H1 (cell line): ENCODE results near the gene EPB42. TPM values are rescaled to one million over a fixed set of nuclear protein-coding genes. Genes with fewer than 3 reads are reported as not detected.

Source experiments
- CTCF ChIA-PET: fragments of 300-600 bp; sonication (Branson Sonifier 250); formaldehyde crosslinking; loops from one replicate; lab custom pipeline; 2021; ENCODE audit not compliant: partially characterized antibody; lab: Charles Lee
- POLR2A ChIA-PET: fragments of 300-600 bp; sonication (Branson Sonifier 250); formaldehyde crosslinking; loops from one replicate; lab custom pipeline; 2021; ENCODE audit warnings: inconsistent platforms; ENCODE audit not compliant: partially characterized antibody; lab: Charles Lee
- DNase-seq, 2 experiments: peaks; one replicate each; pipeline versions ENCODE4 v3.0.0 to v3.0.0-alpha.2; 2010 to 2022; ENCODE audit warnings: low spot score in 2 of 2, low read depth in 1 of 2, mixed read lengths in 1 of 2
- FAIRE-seq: peaks from 2 replicates; lab custom pipeline; 2011; peaks lifted over from hg19 to GRCh38; lab: Jason Lieb, UNC
- H2AFZ ChIP-seq: 2 replicates; pipeline ENCODE4 v1.8.1; 2012; ENCODE audit warnings: low read length, inconsistent platforms
- H2AK5ac ChIP-seq: 2 replicates; pipeline ENCODE4 v1.6.1; 2013; ENCODE audit warnings: low read depth, low read length
- H2BK120ac ChIP-seq: replicated peaks from 2 replicates; pipeline ENCODE3; 2013; ENCODE audit warnings: low read depth, low read length, inconsistent platforms
- H2BK12ac ChIP-seq: 2 replicates; pipeline ENCODE4 v1.6.1; 2013; ENCODE audit warnings: low read depth, low read length
- H2BK15ac ChIP-seq: 2 replicates; pipeline ENCODE4 v1.6.1; 2013; ENCODE audit warnings: low read length
- H2BK20ac ChIP-seq: 2 replicates; pipeline ENCODE4 v1.6.1; 2013; ENCODE audit warnings: low read length
- H2BK5ac ChIP-seq: 2 replicates; pipeline ENCODE4 v1.6.1; 2013; ENCODE audit warnings: low read depth, low read length
- H3K14ac ChIP-seq: 2 replicates; pipeline ENCODE4 v1.6.1; 2013; ENCODE audit warnings: inconsistent platforms; ENCODE audit not compliant: insufficient read length
- H3K18ac ChIP-seq: 2 replicates; pipeline ENCODE4 v1.6.1; 2013; ENCODE audit warnings: low read length; ENCODE audit errors: extremely low read depth
- H3K23ac ChIP-seq: 2 replicates; pipeline ENCODE4 v1.6.1; 2013; ENCODE audit warnings: inconsistent platforms; ENCODE audit not compliant: insufficient read length
- H3K23me2 ChIP-seq: 2 replicates; pipeline ENCODE4 v1.6.1; 2013; ENCODE audit warnings: low read depth, low read length
- H3K27ac ChIP-seq: 2 replicates; pipeline ENCODE4 v1.6.1; 2011; ENCODE audit warnings: low read depth, low read length, inconsistent platforms
- H3K27me3 ChIP-seq, 4 experiments: replicated peaks in 1 of 4; 1 replicate in 1 of 4; 2 replicates in 3 of 4; pipeline versions ENCODE4 v1.6.1 to v1.8.1; 2011 to 2013; ENCODE audit warnings: low read length in 3 of 4, mild to moderate bottlenecking in 3 of 4, inconsistent platforms in 2 of 4, mixed read lengths in 2 of 4, moderate library complexity in 1 of 4; ENCODE audit not compliant: control insufficient read depth in 3 of 4, insufficient read depth in 3 of 4; ENCODE audit errors: extremely low read depth in 1 of 4
- H3K36me3 ChIP-seq, 4 experiments: 2 replicates each; pipeline versions ENCODE4 v1.6.1 to v1.8.1; 2011 to 2013; ENCODE audit warnings: mild to moderate bottlenecking in 4 of 4, low read length in 3 of 4, moderate library complexity in 2 of 4, control low read depth in 1 of 4, inconsistent platforms in 1 of 4; ENCODE audit not compliant: insufficient read depth in 4 of 4, control insufficient read depth in 2 of 4
- H3K4ac ChIP-seq: replicated peaks from 2 replicates; pipeline ENCODE3; 2013; ENCODE audit warnings: low read length, low read depth, mixed read lengths, inconsistent platforms; ENCODE audit not compliant: insufficient read length
- H3K4me1 ChIP-seq, 4 experiments: replicated peaks in 1 of 4; 1 replicate in 1 of 4; 2 replicates in 3 of 4; pipeline versions ENCODE4 v1.6.1 to v1.8.1; 2011 to 2013; ENCODE audit warnings: low read length in 3 of 4, inconsistent platforms in 2 of 4, mixed read lengths in 1 of 4; ENCODE audit not compliant: insufficient read depth in 4 of 4, control insufficient read depth in 3 of 4
- H3K4me2 ChIP-seq, 2 experiments: 2 replicates each; pipeline versions ENCODE4 v1.6.1 to v1.8.1; 2011 to 2013; ENCODE audit warnings: low read depth in 2 of 2, low read length in 2 of 2, control low read depth in 1 of 2, inconsistent platforms in 1 of 2, mild to moderate bottlenecking in 1 of 2; ENCODE audit not compliant: insufficient read depth in 1 of 2
- H3K4me3 ChIP-seq, 4 experiments: fragments of 200-600, 300-600 bp in 1 of 4; sonication (generic), shearing (Covaris generic), sonication (Bioruptor Twin) in 1 of 4; 2 replicates each; pipeline versions ENCODE4 v1.5.1 to v1.8.1; 2011 to 2016; ENCODE audit warnings: low read length in 4 of 4, low read depth in 3 of 4, control low read depth in 2 of 4, inconsistent platforms in 2 of 4, mild to moderate bottlenecking in 2 of 4, mixed read lengths in 1 of 4, moderate library complexity in 1 of 4; ENCODE audit not compliant: insufficient read depth in 2 of 4; ENCODE audit errors: extremely low read depth in 1 of 4
- H3K56ac ChIP-seq: replicated peaks from 2 replicates; pipeline ENCODE3; 2013; ENCODE audit warnings: low read depth, mild to moderate bottlenecking, mixed read lengths, low read length, inconsistent platforms; ENCODE audit not compliant: insufficient read length
- H3K79me1 ChIP-seq: 2 replicates; pipeline ENCODE4 v1.6.1; 2013; ENCODE audit warnings: low read depth, low read length, control low read depth
- H3K79me2 ChIP-seq, 2 experiments: 2 replicates each; pipeline versions ENCODE4 v1.6.1 to v1.8.1; 2012 to 2013; ENCODE audit warnings: low read length in 2 of 2, mild to moderate bottlenecking in 2 of 2, inconsistent platforms in 1 of 2; ENCODE audit not compliant: insufficient read depth in 2 of 2, control insufficient read depth in 1 of 2
- H3K9ac ChIP-seq, 4 experiments: replicated peaks in 1 of 4; 1 replicate in 1 of 4; 2 replicates in 3 of 4; pipeline versions ENCODE4 v1.6.1 to v1.8.1; 2011 to 2013; ENCODE audit warnings: low read depth in 3 of 4, low read length in 3 of 4, control low read depth in 2 of 4, mild to moderate bottlenecking in 2 of 4, moderate library complexity in 2 of 4, inconsistent platforms in 1 of 4; ENCODE audit errors: extremely low read depth in 1 of 4
- H3K9me3 ChIP-seq, 2 experiments: 2 replicates each; pipeline versions ENCODE4 v1.6.1 to v1.8.1; 2012 to 2013; ENCODE audit warnings: mild to moderate bottlenecking in 2 of 2, moderate library complexity in 2 of 2, control low read depth in 1 of 2, inconsistent platforms in 1 of 2, low read depth in 1 of 2, low read length in 1 of 2, mixed read lengths in 1 of 2; ENCODE audit not compliant: insufficient read depth in 2 of 2
- H4K20me1 ChIP-seq, 2 experiments: replicated peaks in 1 of 2; 2 replicates each; pipeline versions ENCODE3 to v1.8.1; 2011 to 2013; ENCODE audit warnings: inconsistent platforms in 2 of 2, low read length in 2 of 2, mild to moderate bottlenecking in 1 of 2; ENCODE audit not compliant: insufficient read depth in 2 of 2, control insufficient read depth in 1 of 2
- H4K5ac ChIP-seq: 2 replicates; pipeline ENCODE4 v1.6.1; 2013; ENCODE audit warnings: low read length, low read depth, mixed read lengths, inconsistent platforms; ENCODE audit not compliant: insufficient read length
- H4K8ac ChIP-seq: 2 replicates; pipeline ENCODE4 v1.8.0; 2013; ENCODE audit warnings: mild to moderate bottlenecking, moderate library complexity, low read length, inconsistent platforms; ENCODE audit not compliant: insufficient read depth; ENCODE audit errors: extremely low read depth
- H4K91ac ChIP-seq: replicated peaks from 2 replicates; pipeline ENCODE3; 2013; ENCODE audit warnings: low read length, mixed read lengths, inconsistent platforms; ENCODE audit not compliant: insufficient read length
- ASH2L ChIP-seq: fragments of 200-600, 300-600 bp; sonication (generic); IDR thresholded peaks from one replicate; pipeline ENCODE4 v1.7.1; 2017; ENCODE audit warnings: low read length
- BACH1 ChIP-seq: IDR thresholded peaks from 2 replicates; pipeline ENCODE4 v1.6.1; 2012; ENCODE audit warnings: low read length, improper control_type of control experiment
- CBX8 ChIP-seq: fragments of 300-800, 300-1000 bp; sonication (generic); IDR thresholded peaks from 2 replicates; pipeline ENCODE4 v1.7.1; 2016; ENCODE audit warnings: low read depth, low read length, borderline replicate concordance
- CHD1 ChIP-seq: IDR thresholded peaks from 2 replicates; pipeline ENCODE4 v1.6.1; 2012; ENCODE audit warnings: low read depth, low read length, improper control_type of control experiment
- JUND ChIP-seq: IDR thresholded peaks from 2 replicates; pipeline ENCODE4 v1.6.1; 2011; ENCODE audit warnings: mild to moderate bottlenecking, improper control_type of control experiment, low read length
- KDM5A ChIP-seq: fragments of 200-600 bp; IDR thresholded peaks from 2 replicates; pipeline ENCODE4 v1.7.1; 2012; ENCODE audit warnings: mild to moderate bottlenecking, low read length, inconsistent platforms, mixed read lengths
- NRF1 ChIP-seq: IDR thresholded peaks from 2 replicates; pipeline ENCODE4 v1.6.1; 2011; ENCODE audit warnings: mild to moderate bottlenecking, low read depth, low read length, improper control_type of control experiment
- PHF8 ChIP-seq: fragments of 200-600 bp; sonication (generic); conservative IDR thresholded peaks from 2 replicates; pipeline ENCODE4 v1.7.1; 2012; ENCODE audit warnings: low read depth, mild to moderate bottlenecking, inconsistent platforms, low read length, moderate library complexity
- POLR2AphosphoS5 ChIP-seq: IDR thresholded peaks from 2 replicates; pipeline ENCODE4 v1.6.1; 2011; ENCODE audit warnings: low read depth, low read length
- SIN3A ChIP-seq, 2 experiments: IDR thresholded peaks in 1 of 2; conservative IDR thresholded peaks in 1 of 2; 2 replicates each; pipeline ENCODE4 v1.6.1; 2011 to 2012; ENCODE audit warnings: low read length in 2 of 2, improper control_type of control experiment in 1 of 2, low read depth in 1 of 2, mild to moderate bottlenecking in 1 of 2
- SP4 ChIP-seq: IDR thresholded peaks from 2 replicates; pipeline ENCODE4 v1.6.1; 2012; ENCODE audit warnings: low read length, inconsistent platforms
- SRF ChIP-seq: IDR thresholded peaks from 2 replicates; pipeline ENCODE4 v1.6.1; 2011; ENCODE audit warnings: mild to moderate bottlenecking, low read depth, low read length, moderate library complexity
- ZNF274 ChIP-seq: IDR thresholded peaks from 2 replicates; pipeline ENCODE4 v1.7.0; 2012; ENCODE audit warnings: low read length, borderline replicate concordance; ENCODE audit errors: extremely low read depth
- WGBS, 2 experiments: shearing (Covaris generic) in 1 of 2; methylation state at CpG; one replicate each; pipeline versions ENCODE4 v1.1.6 to v1.1.7; 2013 to 2015; ENCODE audit warnings: low lambda C conversion rate in 2 of 2, mixed read lengths in 2 of 2, inconsistent platforms in 1 of 2, low coverage in 1 of 2, missing lambda C conversion rate in 1 of 2; ENCODE audit not compliant: insufficient replicate concordance in 2 of 2, insufficient coverage in 1 of 2, insufficient read length in 1 of 2; ENCODE audit errors: extremely low coverage in 1 of 2, missing lambda C conversion rate in 1 of 2; 5-methylcytosine and 5-hydroxymethylcytosine counted together
- polyA plus RNA-seq, 7 experiments: library from polyadenylated mRNA; depleted of rRNA in 3 of 7; stranded (reverse) in 5 of 7; unstranded in 2 of 7; fragments of >200 nt in 5 of 7; fragments of 200-250 nt in 2 of 7; gene quantifications; 1 replicate in 5 of 7; 2 replicates in 1 of 7; 4 replicates in 1 of 7; pipeline versions ENCODE4 v1.2.1 to v1.2.3, GENCODE V29; 2011 to 2013; ENCODE audit warnings: missing spikeins in 2 of 7, mixed read lengths in 2 of 7
- total RNA-seq: library from RNA; stranded (reverse); fragmentation: NEBNext Ultra II Directional; extraction: Animal tissue kit (Norgen Biotek cat#: 25700); gene quantifications from 2 replicates; pipeline ENCODE4 v1.2.1, GENCODE V29; 2021
- TF ChIP-seq, protein P1 (sequence below): IDR thresholded peaks from 2 replicates; pipeline ENCODE4 v1.6.1; 2011; ENCODE audit warnings: low read depth, mild to moderate bottlenecking, low read length; ENCODE audit not compliant: insufficient read depth

Gene EPB42
- total and polyA plus RNA-seq, 2 of the 8 experiments (the other 6 are each of a cell fraction or from before 2014, with no cell fraction given) = not detected

DNA sequence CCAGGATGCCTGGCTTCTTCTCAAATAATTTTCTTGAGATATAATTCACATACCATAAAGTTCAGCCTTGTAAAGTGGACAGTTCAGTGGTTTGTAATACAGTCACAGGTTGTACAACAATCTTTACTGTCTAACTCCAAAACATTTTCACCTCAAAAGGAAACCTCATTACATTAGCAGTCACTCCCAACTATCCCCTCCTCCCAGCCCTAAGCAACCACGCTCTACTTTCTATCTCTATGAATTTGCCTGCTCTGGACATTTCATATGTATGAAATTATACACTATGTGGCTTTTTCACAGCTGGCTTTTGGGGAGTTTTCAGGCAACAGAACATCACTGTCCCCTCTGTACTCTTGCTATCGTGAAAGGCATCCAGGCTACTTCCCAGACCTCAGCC is 28.4 kb upstream of the EPB42 start:
- H2BK20ac ChIP-seq = no peak overlapping the region
- no peak for FAIRE-seq
- no peak overlapping the region for H2AFZ ChIP-seq
- H3K4me1 ChIP-seq = no peaks in the 10 kb centered on the region
- no peak overlapping the region for H2BK12ac ChIP-seq
- ChIA-PET CTCF (interaction anchor here (2.1 kb wide), 1 partner anchor 24 kb away, joined by 9 read pairs; no protein-coding TSS in a partner anchor), POLR2A (no interaction called here)
- no peak overlapping the region for H4K5ac ChIP-seq
- no peaks in the 10 kb centered on the region for H3K36me3 ChIP-seq
- no peak overlapping the region for H3K4me2 ChIP-seq
- H3K18ac ChIP-seq = no peak overlapping the region
- no peaks in the 10 kb centered on the region for H3K79me1 ChIP-seq
- no peak overlapping the region for H2BK5ac ChIP-seq
- no peak overlapping the region for H4K8ac ChIP-seq
- no peak overlapping the region for H3K4ac ChIP-seq
- no peak overlapping the region for H3K14ac ChIP-seq
- no peaks in the 10 kb centered on the region for H3K27me3 ChIP-seq
- 90% methylated on average over 2 of the region's 2 CpGs; no CpG with 5 or more reads in 1 of the 2 experiments for WGBS, 2 experiments
- no peak overlapping the region for H3K56ac ChIP-seq
- no peak overlapping the region for H3K27ac ChIP-seq
- H3K9me3 ChIP-seq = no peaks in the 10 kb centered on the region
- no peaks in the 10 kb centered on the region for H3K79me2 ChIP-seq
- no peak for DNase-seq
- H4K20me1 ChIP-seq = no peaks in the 10 kb centered on the region
- H2BK15ac ChIP-seq = no peak overlapping the region
- H3K23me2 ChIP-seq = no peaks in the 10 kb centered on the region; the same call in 1 of the 2 replicates
- no peak overlapping the region for H2BK120ac ChIP-seq
- no peak overlapping the region for H2AK5ac ChIP-seq
- H4K91ac ChIP-seq = no peak overlapping the region
- H3K4me3 ChIP-seq = no peak overlapping the region
- TF ChIP-seq, protein P1, sequence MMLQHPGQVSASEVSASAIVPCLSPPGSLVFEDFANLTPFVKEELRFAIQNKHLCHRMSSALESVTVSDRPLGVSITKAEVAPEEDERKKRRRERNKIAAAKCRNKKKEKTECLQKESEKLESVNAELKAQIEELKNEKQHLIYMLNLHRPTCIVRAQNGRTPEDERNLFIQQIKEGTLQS = no peak
- TF ChIP-seq CHD1 (no peak), JUND (no peak), SIN3A (conservative IDR thresholded peaks at IDR 0.05 in 1 of 2, IDR thresholded peaks at IDR 0.05 in 1 of 2; ENCODE audit: low read depth in 1 of 2, low read length in 2 of 2) (no peak), NRF1 (no peak), BACH1 (no peak), SRF (no peak), CBX8 (no peak), PHF8 (no peak), SP4 (no peak), KDM5A (no peak), ZNF274 (no peak), POLR2AphosphoS5 (no peak), ASH2L (no peak)
- TF ChIP-seq, all 59 proteins: peak for 0
- H3K9ac ChIP-seq = no peak overlapping the region
- H3K23ac ChIP-seq = no peak overlapping the region
